Rectal smooth muscle tissue (tissue), 1 donor: ENCODE results near the gene DNAJC27.

Experiments used
- H3K27ac ChIP-seq: one replicate; pipeline ENCODE4 v1.7.0; 2013; ENCODE audit warnings: low read depth, low read length, inconsistent platforms
- H3K27me3 ChIP-seq: one replicate; pipeline ENCODE4 v1.7.0; 2013; ENCODE audit warnings: low read length; ENCODE audit not compliant: control insufficient read depth, insufficient read depth
- H3K36me3 ChIP-seq: one replicate; pipeline ENCODE4 v1.7.0; 2013; ENCODE audit warnings: low read length; ENCODE audit not compliant: control insufficient read depth, insufficient read depth
- H3K4me1 ChIP-seq: one replicate; pipeline ENCODE4 v1.7.0; 2013; ENCODE audit warnings: low read length; ENCODE audit not compliant: control insufficient read depth, insufficient read depth
- H3K4me3 ChIP-seq: one replicate; pipeline ENCODE4 v1.7.0; 2013; ENCODE audit warnings: low read length
- H3K9ac ChIP-seq: one replicate; pipeline ENCODE4 v1.7.0; 2013; ENCODE audit warnings: low read length

Gene DNAJC27

DNA sequence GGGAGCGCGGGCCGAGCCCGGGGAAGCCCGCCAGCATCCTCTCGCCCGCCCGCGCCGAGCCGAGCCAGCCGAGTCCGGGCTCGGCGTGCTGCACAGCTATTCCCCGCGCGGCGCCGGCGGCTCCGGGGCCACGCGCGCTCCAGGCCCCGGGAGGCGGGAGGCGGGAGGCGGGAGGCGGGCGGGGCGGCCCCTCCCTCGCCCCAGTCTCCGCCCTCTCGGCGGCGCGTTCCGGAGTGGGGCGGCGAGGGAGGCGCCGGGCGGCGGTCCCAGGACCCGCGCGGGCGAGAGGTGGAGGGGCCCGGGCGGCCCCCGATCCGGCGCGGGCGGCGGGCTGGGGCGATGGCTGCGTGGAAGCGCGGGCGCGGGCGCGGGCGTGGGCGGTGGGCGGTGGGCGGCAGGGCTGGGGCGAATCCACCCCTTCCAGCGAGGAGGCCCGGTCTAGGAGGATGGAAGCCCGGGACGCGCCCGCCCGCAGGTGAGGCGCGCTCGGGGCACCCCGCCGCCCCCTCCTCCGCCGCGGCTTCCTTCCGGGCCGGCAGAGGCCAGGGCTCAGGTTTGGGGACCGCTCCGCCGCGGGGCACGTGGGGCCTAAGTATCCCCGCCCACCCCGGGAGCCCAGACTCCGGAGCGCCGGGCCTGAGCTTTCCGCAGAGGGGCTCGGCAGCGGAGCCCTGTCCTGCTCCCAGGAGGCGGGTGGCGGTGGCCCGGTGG, 51.5 kb downstream of the DNAJC27 start, which contains the start of gene ADCY3:
Gene ADCY3 (minus strand): TSS at position 140 of the 711 bp plus-strand sequence. CDS start 1,250 bp downstream, outside the sequence.
- Histone ChIP-seq H3K4me1 (no peaks in the 10 kb centered on the region), H3K36me3 (no peaks in the 10 kb centered on the region), H3K27me3 (no peaks in the 10 kb centered on the region), H3K4me3 (peak within 1 kb of the TSS; percentile 67), H3K9ac (no peak within 1 kb of the TSS), H3K27ac (no peak within 1 kb of the TSS)

DNA sequence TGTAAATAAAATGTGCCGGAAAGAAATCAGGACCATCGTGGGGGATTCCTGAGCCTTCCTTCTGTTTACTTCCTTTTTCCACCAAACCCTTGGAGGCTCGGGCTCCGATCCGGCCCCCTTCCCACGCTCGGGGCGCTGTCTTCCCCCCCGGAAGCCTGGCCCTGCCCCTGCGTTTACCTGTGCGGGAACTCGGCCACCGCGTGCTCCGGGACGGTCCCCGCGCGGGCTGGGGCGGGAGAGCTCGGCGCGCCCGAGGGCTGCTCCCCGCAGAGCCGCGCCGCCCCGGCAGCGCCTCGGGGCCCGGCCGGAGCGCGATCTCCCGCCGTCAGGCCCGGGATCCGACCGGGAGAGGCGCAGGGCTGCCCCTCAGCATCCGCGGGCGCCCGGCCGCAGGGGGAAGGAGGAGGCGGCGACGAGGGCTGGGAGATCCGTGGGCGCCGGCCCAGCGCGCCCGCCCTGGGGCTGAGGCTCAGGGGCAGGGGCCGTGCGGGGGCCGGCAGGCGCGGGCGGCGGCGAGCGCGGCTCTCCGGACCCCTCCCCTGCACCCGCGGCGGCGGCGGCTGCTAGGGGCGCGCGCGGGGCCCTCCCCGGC, 52.2 kb downstream of the DNAJC27 start:
- Histone ChIP-seq H3K27ac (no peak overlapping the region), H3K36me3 (no peaks in the 10 kb centered on the region), H3K9ac (no peak overlapping the region), H3K4me1 (no peaks in the 10 kb centered on the region), H3K4me3 (peak overlapping the region; percentile 67), H3K27me3 (no peaks in the 10 kb centered on the region)

DNA sequence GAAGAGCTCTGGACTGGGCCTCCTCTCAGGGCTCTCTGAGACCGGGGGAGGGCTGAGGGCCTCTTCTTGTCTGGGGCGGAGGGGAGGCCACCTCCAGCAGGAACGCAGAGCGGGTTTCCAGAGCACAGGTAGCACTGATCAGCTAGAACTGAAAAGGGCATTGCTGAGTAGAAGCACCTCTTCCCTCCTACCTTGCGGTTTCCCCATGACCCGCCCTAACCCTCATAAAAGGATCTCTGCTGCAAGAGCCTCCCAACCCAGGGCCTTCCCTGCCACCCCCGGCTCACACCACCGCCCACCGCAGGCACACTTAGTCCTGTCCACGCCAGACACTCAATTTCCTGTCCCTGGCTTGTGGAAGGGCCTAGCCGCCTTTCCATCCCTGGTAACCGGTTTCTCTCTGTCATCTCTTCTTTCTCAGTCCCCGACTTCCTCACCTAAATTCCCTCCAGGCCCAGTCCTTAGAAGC, 52.7 kb downstream of the DNAJC27 start:
- Histone ChIP-seq H3K4me3 (peak overlapping the region; percentile 67), H3K27ac (no peak overlapping the region), H3K36me3 (no peaks in the 10 kb centered on the region), H3K9ac (no peak overlapping the region), H3K4me1 (no peaks in the 10 kb centered on the region), H3K27me3 (no peaks in the 10 kb centered on the region)

DNA sequence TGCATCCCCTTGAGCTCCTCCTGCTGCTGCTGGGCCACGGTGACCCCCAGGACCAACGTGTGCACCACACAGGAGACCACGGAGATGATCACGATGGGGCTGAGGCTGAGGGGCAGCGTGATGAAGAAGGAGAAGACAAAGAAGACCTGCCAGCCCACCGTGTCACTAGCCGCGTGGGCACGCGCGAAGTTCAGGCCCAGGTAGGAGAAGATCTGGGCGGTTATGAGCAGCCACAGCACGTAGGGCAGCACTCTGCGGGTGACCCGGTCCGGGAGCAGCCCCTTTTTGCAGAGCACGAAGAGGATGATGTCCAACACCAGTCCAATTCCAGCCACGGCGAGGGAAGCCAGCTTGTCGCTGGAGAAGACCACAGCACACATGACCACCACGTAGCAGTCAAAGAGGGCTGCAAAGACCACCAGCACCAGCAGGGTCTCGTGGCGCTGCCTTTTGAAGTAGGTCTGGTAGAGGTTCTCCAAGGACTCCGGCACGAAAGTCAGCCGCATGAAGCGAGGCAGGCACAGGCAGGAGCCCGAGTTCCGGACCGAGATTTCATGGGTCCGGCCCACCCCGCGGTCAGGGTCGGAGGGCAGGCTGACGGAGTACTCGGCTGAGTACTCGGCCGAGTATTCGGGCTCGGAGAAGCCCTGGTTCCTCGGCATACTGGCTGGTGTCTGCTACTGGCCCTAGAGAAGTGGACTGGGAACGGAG, 53.3 kb downstream of the DNAJC27 start:
- Histone ChIP-seq H3K27ac (no peak overlapping the region), H3K4me1 (no peaks in the 10 kb centered on the region), H3K27me3 (no peaks in the 10 kb centered on the region), H3K4me3 (peak overlapping the region; percentile 67), H3K36me3 (no peaks in the 10 kb centered on the region), H3K9ac (no peak overlapping the region)

DNA sequence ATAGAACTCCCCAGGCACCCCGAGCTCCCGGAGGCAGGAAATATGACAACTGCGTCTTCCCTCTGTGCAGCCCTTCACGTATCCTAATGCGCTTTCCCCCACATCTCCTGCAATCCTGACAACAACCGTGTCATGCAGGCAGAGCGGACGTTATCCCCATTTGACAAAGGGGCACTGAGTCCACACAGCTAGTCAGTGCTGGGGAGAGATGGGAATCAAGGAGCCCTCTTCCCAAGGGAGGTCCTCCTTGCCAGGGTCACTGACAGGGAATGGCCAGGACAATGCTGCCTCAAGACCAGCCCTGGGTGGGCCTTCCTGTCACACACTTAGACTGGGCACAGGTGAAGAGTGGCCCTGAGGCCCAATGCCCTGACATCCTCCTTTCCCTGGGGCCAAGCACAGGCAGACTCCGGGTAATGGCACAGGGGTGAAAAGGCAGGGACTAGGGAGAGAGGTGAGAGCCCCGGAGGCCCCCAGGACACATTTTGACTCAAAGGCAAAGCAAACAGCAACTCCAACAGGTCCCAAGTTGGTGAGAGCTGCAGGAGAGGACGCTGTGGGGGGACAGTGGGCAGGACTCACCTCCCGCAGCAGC, 53.9 kb downstream of the DNAJC27 start:
- no peak overlapping the region for H3K27ac ChIP-seq
- H3K9ac ChIP-seq, result no peak overlapping the region
- no peaks in the 10 kb centered on the region for H3K4me1 ChIP-seq
- no peaks in the 10 kb centered on the region for H3K27me3 ChIP-seq
- H3K36me3 ChIP-seq, result no peaks in the 10 kb centered on the region
- peak overlapping the region; percentile 67 for H3K4me3 ChIP-seq

DNA sequence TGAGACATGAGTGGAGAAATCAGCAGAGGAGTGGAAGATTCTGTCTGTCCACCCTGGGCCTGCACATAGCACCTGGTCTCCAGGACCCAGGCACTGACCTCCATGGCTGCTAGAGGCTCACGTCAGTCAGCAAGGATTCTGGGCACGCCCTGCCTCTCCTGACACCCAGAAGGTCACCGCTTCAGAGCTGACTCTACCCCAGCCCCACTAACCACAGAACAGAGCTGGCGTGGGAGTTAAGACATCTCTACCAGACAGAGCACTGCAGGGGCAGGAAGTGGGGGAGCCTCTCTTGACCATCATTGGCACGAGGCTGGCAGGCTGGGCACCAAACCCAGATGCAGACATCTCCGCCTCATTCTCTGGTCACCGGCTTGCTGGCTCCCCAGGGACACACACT, 54.7 kb downstream of the DNAJC27 start:
- H3K4me3 ChIP-seq, result no peak overlapping the region
- H3K9ac ChIP-seq, result no peak overlapping the region
- H3K4me1 ChIP-seq, result no peaks in the 10 kb centered on the region
- H3K27ac ChIP-seq, result no peak overlapping the region
- no peaks in the 10 kb centered on the region for H3K36me3 ChIP-seq
- H3K27me3 ChIP-seq, result no peaks in the 10 kb centered on the region

DNA sequence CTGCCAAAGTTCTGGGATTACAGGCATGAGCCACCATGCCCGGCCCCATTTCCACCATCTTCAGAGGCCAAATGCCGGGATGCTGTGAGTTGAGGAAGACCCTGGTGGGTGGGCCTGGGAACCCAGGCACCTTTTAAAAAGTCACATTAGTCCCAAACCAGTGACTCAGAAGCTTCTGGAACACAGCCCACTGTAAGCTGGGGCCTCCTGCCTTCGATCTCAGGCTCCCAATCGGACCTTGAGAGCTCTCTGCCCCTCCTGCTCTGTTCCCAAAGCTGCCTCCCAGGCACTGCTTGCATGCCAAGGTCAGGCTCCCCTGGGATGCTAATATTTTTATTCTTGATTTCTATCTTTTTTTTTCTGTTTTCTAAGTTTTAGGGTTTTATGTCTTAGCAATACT, 56.0 kb downstream of the DNAJC27 start:
- Histone ChIP-seq H3K27ac (no peak overlapping the region), H3K27me3 (no peaks in the 10 kb centered on the region), H3K36me3 (no peaks in the 10 kb centered on the region), H3K4me3 (no peak overlapping the region), H3K4me1 (no peaks in the 10 kb centered on the region), H3K9ac (no peak overlapping the region)

DNA sequence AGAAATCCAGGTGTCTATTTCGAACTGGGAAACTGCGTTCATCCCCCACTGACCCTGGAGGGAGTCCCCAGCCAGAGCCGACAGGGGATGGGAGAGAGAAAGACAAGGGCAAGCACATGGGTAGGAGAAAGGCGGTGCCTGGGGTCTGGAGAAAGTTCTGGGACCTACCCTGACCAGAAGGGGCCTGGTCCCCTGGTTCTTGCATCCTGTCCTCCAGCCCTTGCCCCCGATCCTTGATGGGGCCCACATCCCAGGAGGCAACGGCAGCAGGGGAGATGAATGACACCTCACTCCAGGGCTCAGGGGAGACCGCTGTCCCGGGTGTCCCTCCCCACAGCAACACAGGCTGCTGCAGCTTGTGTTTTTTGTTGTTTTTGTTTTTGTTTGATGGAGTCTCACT, 56.6 kb downstream of the DNAJC27 start:
- H3K27ac ChIP-seq, result no peak overlapping the region
- no peak overlapping the region for H3K4me3 ChIP-seq
- H3K9ac ChIP-seq, result no peak overlapping the region
- H3K36me3 ChIP-seq, result no peaks in the 10 kb centered on the region
- H3K4me1 ChIP-seq, result no peaks in the 10 kb centered on the region
- no peaks in the 10 kb centered on the region for H3K27me3 ChIP-seq

DNA sequence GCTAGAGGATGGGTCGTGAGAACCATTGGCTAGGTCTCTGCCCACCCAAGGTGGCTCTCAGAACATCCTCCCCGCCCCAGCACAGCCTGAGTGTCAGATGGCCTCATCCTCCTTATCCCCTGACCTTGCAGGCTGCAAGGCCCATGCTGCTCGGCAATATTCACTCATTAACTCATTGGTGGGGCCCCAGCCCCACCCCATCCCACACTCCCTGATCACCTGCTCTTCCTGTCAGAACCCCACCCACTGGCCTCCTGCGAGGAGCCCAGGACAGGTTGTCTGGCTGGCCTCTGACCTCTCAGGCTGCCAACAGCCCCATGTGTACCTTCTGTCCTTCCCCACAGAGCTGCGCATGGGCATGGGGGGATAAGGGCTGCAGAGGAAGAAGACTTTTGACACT, 57.0 kb downstream of the DNAJC27 start:
- H3K27me3 ChIP-seq, result no peaks in the 10 kb centered on the region
- H3K36me3 ChIP-seq, result no peaks in the 10 kb centered on the region
- H3K4me3 ChIP-seq, result no peak overlapping the region
- no peak overlapping the region for H3K9ac ChIP-seq
- H3K27ac ChIP-seq, result no peak overlapping the region
- no peaks in the 10 kb centered on the region for H3K4me1 ChIP-seq

DNA sequence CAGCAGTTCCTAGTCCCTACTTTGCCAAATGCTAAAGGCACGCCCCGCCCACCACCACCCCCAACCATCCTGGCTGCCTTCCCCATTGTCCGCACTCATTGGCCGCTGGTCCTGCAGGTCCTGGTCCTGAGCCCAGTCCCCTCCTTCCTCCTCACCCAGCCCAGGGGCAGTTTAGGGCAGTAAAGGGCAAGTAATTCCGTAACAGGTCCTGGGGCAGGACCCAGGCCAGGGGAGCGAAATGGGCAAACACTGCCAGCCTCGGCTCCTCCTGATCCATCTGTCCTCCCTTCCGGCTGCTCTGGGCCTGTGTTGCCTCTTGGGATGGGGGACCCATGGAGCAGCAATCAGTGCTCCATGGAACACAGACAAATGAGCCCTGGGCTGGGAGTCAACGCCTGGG, 57.8 kb downstream of the DNAJC27 start:
- no peak overlapping the region for H3K9ac ChIP-seq
- H3K4me1 ChIP-seq, result no peaks in the 10 kb centered on the region
- H3K36me3 ChIP-seq, result no peaks in the 10 kb centered on the region
- H3K27me3 ChIP-seq, result no peaks in the 10 kb centered on the region
- H3K27ac ChIP-seq, result no peak overlapping the region
- H3K4me3 ChIP-seq, result no peak overlapping the region

DNA sequence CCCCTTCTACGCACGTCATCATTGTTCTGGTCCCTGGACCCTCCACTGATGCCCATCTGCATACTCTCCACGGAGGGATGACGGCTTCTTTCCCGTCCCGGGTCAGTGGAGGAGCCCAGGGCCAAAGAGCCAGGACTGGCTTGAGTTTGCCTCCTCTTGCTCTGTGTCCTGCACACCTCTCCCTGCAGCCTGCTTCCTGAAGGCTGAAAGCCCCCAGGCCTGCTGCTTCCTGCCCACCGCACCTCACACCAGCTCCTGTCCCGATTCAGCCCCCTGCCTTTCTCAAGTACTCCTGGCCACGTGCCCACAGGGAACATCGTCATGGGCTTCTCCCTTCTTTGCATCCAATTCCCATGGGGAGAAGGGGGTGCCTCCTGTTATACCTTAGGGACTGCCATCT, 58.8 kb downstream of the DNAJC27 start:
- no peak overlapping the region for H3K27ac ChIP-seq

DNA sequence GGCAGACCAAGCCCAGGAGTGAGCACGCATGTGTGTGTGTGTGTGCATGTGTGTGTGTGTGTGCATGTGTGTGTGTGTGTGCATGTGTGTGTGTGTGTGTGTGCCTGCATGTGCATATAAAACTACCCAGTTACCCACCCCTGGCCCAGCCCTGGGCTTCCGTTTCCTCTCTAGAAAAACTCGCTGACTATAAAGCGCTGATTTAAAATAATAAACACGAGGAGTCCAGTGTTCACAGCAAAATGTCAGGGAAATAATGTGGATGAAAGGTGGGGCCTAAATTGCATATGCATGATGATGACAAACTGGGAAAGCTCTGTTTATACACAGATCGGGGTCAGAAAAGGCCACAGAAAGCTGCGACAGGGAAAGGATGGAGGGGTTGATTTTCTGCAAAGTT, 59.2 kb downstream of the DNAJC27 start:
- no peaks in the 10 kb centered on the region for H3K27me3 ChIP-seq
- no peaks in the 10 kb centered on the region for H3K36me3 ChIP-seq
- no peak overlapping the region for H3K9ac ChIP-seq
- H3K4me3 ChIP-seq, result no peak overlapping the region
- no peak overlapping the region for H3K27ac ChIP-seq
- no peaks in the 10 kb centered on the region for H3K4me1 ChIP-seq

More for the DNA sequence above, 58.8 kb downstream of the DNAJC27 start:
- Histone ChIP-seq H3K4me3 (no peak overlapping the region), H3K9ac (no peak overlapping the region), H3K27me3 (no peaks in the 10 kb centered on the region), H3K4me1 (no peaks in the 10 kb centered on the region), H3K36me3 (no peaks in the 10 kb centered on the region)
